Keratinocyte (primary cell): ENCODE measurements around the gene LDB2. TPM values are rescaled to one million over a fixed set of nuclear protein-coding genes. Genes with fewer than 3 reads are reported as not detected.

Experiments
- DNase-seq: peaks from one replicate; pipeline ENCODE4 v3.0.0-alpha.2; 2011; ENCODE audit warnings: low read depth, missing footprints, low spot score
- FAIRE-seq: peaks from 2 replicates; lab custom pipeline; 2011; peaks lifted over from hg19 to GRCh38; lab: Jason Lieb, UNC
- H2AFZ ChIP-seq: 2 replicates; pipeline ENCODE4 v1.6.0; 2012; ENCODE audit warnings: low read length, control low read depth, inconsistent platforms; ENCODE audit not compliant: control insufficient read depth
- H3K27ac ChIP-seq: 2 replicates; pipeline ENCODE4 v1.5.1; 2011; ENCODE audit warnings: low read length; ENCODE audit not compliant: control insufficient read depth, insufficient read depth
- H3K27me3 ChIP-seq: 3 replicates; pipeline ENCODE4 v1.6.0; 2011; ENCODE audit warnings: low read length; ENCODE audit not compliant: control insufficient read depth, insufficient read depth; ENCODE audit errors: extremely low read depth
- H3K36me3 ChIP-seq, 2 experiments: 2 replicates in 1 of 2; 3 replicates in 1 of 2; pipeline ENCODE4 v1.5.1; 2011; ENCODE audit warnings: low read length in 2 of 2, mild to moderate bottlenecking in 1 of 2; ENCODE audit not compliant: control insufficient read depth in 2 of 2, insufficient read depth in 2 of 2; ENCODE audit errors: extremely low read depth in 1 of 2
- H3K4me1 ChIP-seq: 3 replicates; pipeline ENCODE4 v1.5.1; 2011; ENCODE audit warnings: low read length; ENCODE audit not compliant: control insufficient read depth, insufficient read depth; ENCODE audit errors: extremely low read depth
- H3K4me2 ChIP-seq: 3 replicates; pipeline ENCODE4 v1.6.0; 2011; ENCODE audit warnings: low read depth, low read length; ENCODE audit not compliant: control insufficient read depth, insufficient read depth; ENCODE audit errors: extremely low read depth
- H3K4me3 ChIP-seq, 3 experiments: fragments of 200-600 bp in 1 of 3; sonication (generic) in 1 of 3; 2 replicates in 2 of 3; 3 replicates in 1 of 3; pipeline ENCODE4 v1.5.1; 2011 to 2016; ENCODE audit warnings: low read length in 3 of 3, mild to moderate bottlenecking in 3 of 3, control low read depth in 2 of 3, inconsistent platforms in 1 of 3, low read depth in 1 of 3, mixed read lengths in 1 of 3, mixed run types in 1 of 3, moderate library complexity in 1 of 3; ENCODE audit not compliant: control insufficient read depth in 2 of 3, insufficient read depth in 2 of 3; ENCODE audit errors: extremely low read depth in 1 of 3
- H3K79me2 ChIP-seq: 2 replicates; pipeline ENCODE4 v1.6.0; 2012; ENCODE audit warnings: low read length; ENCODE audit not compliant: control insufficient read depth, insufficient read depth
- H3K9ac ChIP-seq: 3 replicates; pipeline ENCODE4 v1.6.0; 2011; ENCODE audit warnings: low read length; ENCODE audit not compliant: control insufficient read depth, insufficient read depth; ENCODE audit errors: extremely low read depth
- H3K9me1 ChIP-seq: 3 replicates; pipeline ENCODE4 v1.6.0; 2011; ENCODE audit warnings: low read length; ENCODE audit not compliant: control insufficient read depth, insufficient read depth; ENCODE audit errors: extremely low read depth
- H3K9me3 ChIP-seq: 2 replicates; pipeline ENCODE4 v1.5.1; 2012; ENCODE audit warnings: low read depth, low read length; ENCODE audit not compliant: control insufficient read depth
- H4K20me1 ChIP-seq: 3 replicates; pipeline ENCODE4 v1.6.0; 2011; ENCODE audit warnings: low read length; ENCODE audit not compliant: control insufficient read depth, insufficient read depth; ENCODE audit errors: extremely low read depth
- CTCF ChIP-seq, 3 experiments: IDR thresholded peaks in 1 of 3; conservative IDR thresholded peaks in 1 of 3; optimal IDR thresholded peaks in 1 of 3; 2 replicates in 2 of 3; 3 replicates in 1 of 3; pipeline versions ENCODE3 to v1.5.1; 2011; ENCODE audit warnings: low read length in 3 of 3, mild to moderate bottlenecking in 3 of 3, moderate library complexity in 2 of 3, control low read depth in 1 of 3, inconsistent platforms in 1 of 3; ENCODE audit not compliant: insufficient read depth in 2 of 3; ENCODE audit errors: extremely low read depth in 1 of 3
- EZH2 ChIP-seq: IDR thresholded peaks from one replicate; pipeline ENCODE4 v1.6.1; 2012; ENCODE audit warnings: inconsistent platforms, mild to moderate bottlenecking, low read length, moderate library complexity
- dilution Hi-C: fragments of 300-500 bp; cut with MboI; formaldehyde crosslinking; loops from one replicate; pipeline ENCODE4 v1.7.0; 2020; ENCODE audit warnings: low sequenced_read_pairs; ENCODE audit not compliant: extremely low pct_ligation_motif_present
- polyA plus RNA-seq, 5 experiments: library from polyadenylated mRNA; depleted of rRNA in 3 of 5; stranded (reverse) in 3 of 5; stranded (forward) in 1 of 5; unstranded in 1 of 5; fragments of >200 nt; gene quantifications; 1 replicate in 1 of 5; 2 replicates in 3 of 5; 3 replicates in 1 of 5; pipeline versions ENCODE4 v1.2.1 to v1.2.3, GENCODE V29; 2011 to 2012; ENCODE audit warnings: missing spikeins in 2 of 5, low read depth in 1 of 5, low replicate concordance in 1 of 5

LDB2 gene
- polyA plus RNA-seq, 1 donor (not counting 4 experiments of a cell fraction or from before 2014, with no cell fraction given) = not detected

GRCh38 chr4:16582036-16582435 lies 316.4 kb downstream of the LDB2 start:
- H3K79me2 ChIP-seq = no peaks in the 10 kb centered on the region
- no peaks in the 10 kb centered on the region for H3K27me3 ChIP-seq
- DNase-seq (no peak), FAIRE-seq (no peak)
- H2AFZ ChIP-seq = no peak overlapping the region
- TF ChIP-seq CTCF (optimal IDR thresholded peaks at IDR 0.05 in 1 of 3, IDR thresholded peaks at IDR 0.05 in 1 of 3, conservative IDR thresholded peaks at IDR 0.05 in 1 of 3; ENCODE audit: extremely low read depth in 1 of 3, insufficient read depth in 2 of 3, low read length in 3 of 3) (no peak), EZH2 (no peak)
- no peaks in the 10 kb centered on the region for H4K20me1 ChIP-seq
- H3K9ac ChIP-seq = no peak overlapping the region
- H3K4me1 ChIP-seq = no peaks in the 10 kb centered on the region
- no peak overlapping the region for H3K4me2 ChIP-seq
- dilution Hi-C loops = no loop called here
- no peaks in the 10 kb centered on the region for H3K9me1 ChIP-seq
- H3K27ac ChIP-seq = no peak overlapping the region
- no peaks in the 10 kb centered on the region for H3K36me3 ChIP-seq
- peaks cover 6% of the 10 kb centered on the region for H3K9me3 ChIP-seq
- no peak overlapping the region for H3K4me3 ChIP-seq

GRCh38 chr4:16581117-16581516 lies 317.3 kb downstream of the LDB2 start:
- FAIRE-seq (no peak), DNase-seq (no peak)
- Histone ChIP-seq H4K20me1 (no peaks in the 10 kb centered on the region), H3K4me1 (no peaks in the 10 kb centered on the region), H3K79me2 (no peaks in the 10 kb centered on the region), H2AFZ (no peak overlapping the region), H3K9me3 (peaks cover 6% of the 10 kb centered on the region), H3K36me3 (no peaks in the 10 kb centered on the region), H3K9me1 (no peaks in the 10 kb centered on the region), H3K27ac (no peak overlapping the region), H3K4me2 (no peak overlapping the region), H3K4me3 (no peak overlapping the region), H3K27me3 (no peaks in the 10 kb centered on the region), H3K9ac (no peak overlapping the region)
- no peak for TF ChIP-seq CTCF (optimal IDR thresholded peaks at IDR 0.05 in 1 of 3, IDR thresholded peaks at IDR 0.05 in 1 of 3, conservative IDR thresholded peaks at IDR 0.05 in 1 of 3; ENCODE audit: extremely low read depth in 1 of 3, insufficient read depth in 2 of 3, low read length in 3 of 3)
- TF ChIP-seq EZH2 = no peak
- dilution Hi-C loops = no loop called here
